TTC549 (cell line): ENCODE results near the gene ATF6.

ENCODE experiments used
- FAIRE-seq: peaks from 2 replicates; lab custom pipeline; 2012; peaks lifted over from hg19 to GRCh38; lab: Jason Lieb, UNC

The ATF6 gene

GRCh38 chr1:162003061-162003829 lies 237.1 kb downstream of the ATF6 start:
- FAIRE-seq = no peak

- FAIRE-seq = no peak
Measured at GRCh38 chr1:162003830-162004215, 237.7 kb downstream of the ATF6 start.

GRCh38 chr1:162004441-162004950 lies 238.4 kb downstream of the ATF6 start:
- FAIRE-seq = no peak

- FAIRE-seq = no peak
Measured at GRCh38 chr1:162006081-162006480, 240.0 kb downstream of the ATF6 start.

GRCh38 chr1:162007466-162007865 lies 241.3 kb downstream of the ATF6 start:
- FAIRE-seq = no peak

- no peak for FAIRE-seq
Measured at GRCh38 chr1:162008799-162009198, 242.7 kb downstream of the ATF6 start.

- no peak for FAIRE-seq
Measured at GRCh38 chr1:162009501-162010174, 243.5 kb downstream of the ATF6 start.

- no peak for FAIRE-seq
Measured at GRCh38 chr1:162010175-162010506, 244.0 kb downstream of the ATF6 start.

GRCh38 chr1:162011337-162012012 lies 245.4 kb downstream of the ATF6 start:
- FAIRE-seq = no peak

GRCh38 chr1:162013289-162013688 lies 247.2 kb downstream of the ATF6 start:
- FAIRE-seq = no peak
